Measurements from ENCODE around the gene MTF2. TPM values are rescaled to one million over a fixed set of nuclear protein-coding genes. Genes with fewer than 3 reads are reported as not detected.

Gene MTF2
- total and polyA plus RNA-seq, 9 of the 15 experiments (the other 6 are each of a cell fraction or from before 2014, with no cell fraction given): 29.3 to 124 (median 57.7) TPM

DNA sequence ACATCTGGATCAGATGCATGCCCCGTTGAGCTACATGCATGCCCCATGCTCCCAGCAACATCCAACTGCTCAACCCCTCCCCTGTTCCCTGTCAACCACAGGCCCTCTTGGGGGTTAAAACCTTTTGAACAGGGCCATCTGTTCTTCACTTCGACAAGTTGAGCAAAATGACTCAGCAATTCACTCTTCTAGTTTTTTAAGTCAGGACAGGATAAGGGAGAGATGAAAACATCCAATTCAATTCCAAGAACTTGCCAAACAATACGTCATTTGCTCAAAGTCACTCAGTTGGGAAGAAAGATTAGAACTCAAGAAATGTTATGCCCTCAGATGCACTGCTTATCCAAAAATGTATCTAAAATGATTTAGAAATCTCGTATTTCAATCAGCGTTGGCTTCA is 46.1 kb upstream of the MTF2 start (continued):
- no peak for TF ChIP-seq MYC (IDR thresholded peaks at IDR 0.05; ENCODE audit: low read depth, low read length)
- TF ChIP-seq MYC (CRISPR knock-in tag; IDR thresholded peaks at IDR 0.05; ENCODE audit: borderline replicate concordance, low read depth): no peak
- TF ChIP-seq ZNF639 (CRISPR knock-in tag; conservative IDR thresholded peaks at IDR 0.05 in 1 of 2, IDR thresholded peaks at IDR 0.05 in 1 of 2): no peak
- no peak for TF ChIP-seq RREB1 (CRISPR knock-in tag; IDR thresholded peaks at IDR 0.05)
- TF ChIP-seq ZNF174 (CRISPR knock-in tag; IDR thresholded peaks at IDR 0.05): no peak
- no peak for TF ChIP-seq SRSF1 (IDR thresholded peaks at IDR 0.05; ENCODE audit: low read depth, low read length)
- TF ChIP-seq ZNF23 (CRISPR knock-in tag; IDR thresholded peaks at IDR 0.05): no peak
- TF ChIP-seq, protein P1, sequence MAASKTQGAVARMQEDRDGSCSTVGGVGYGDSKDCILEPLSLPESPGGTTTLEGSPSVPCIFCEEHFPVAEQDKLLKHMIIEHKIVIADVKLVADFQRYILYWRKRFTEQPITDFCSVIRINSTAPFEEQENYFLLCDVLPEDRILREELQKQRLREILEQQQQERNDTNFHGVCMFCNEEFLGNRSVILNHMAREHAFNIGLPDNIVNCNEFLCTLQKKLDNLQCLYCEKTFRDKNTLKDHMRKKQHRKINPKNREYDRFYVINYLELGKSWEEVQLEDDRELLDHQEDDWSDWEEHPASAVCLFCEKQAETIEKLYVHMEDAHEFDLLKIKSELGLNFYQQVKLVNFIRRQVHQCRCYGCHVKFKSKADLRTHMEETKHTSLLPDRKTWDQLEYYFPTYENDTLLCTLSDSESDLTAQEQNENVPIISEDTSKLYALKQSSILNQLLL (CRISPR knock-in tag; IDR thresholded peaks at IDR 0.05; ENCODE audit: borderline replicate concordance): no peak
- TF ChIP-seq, protein P2, sequence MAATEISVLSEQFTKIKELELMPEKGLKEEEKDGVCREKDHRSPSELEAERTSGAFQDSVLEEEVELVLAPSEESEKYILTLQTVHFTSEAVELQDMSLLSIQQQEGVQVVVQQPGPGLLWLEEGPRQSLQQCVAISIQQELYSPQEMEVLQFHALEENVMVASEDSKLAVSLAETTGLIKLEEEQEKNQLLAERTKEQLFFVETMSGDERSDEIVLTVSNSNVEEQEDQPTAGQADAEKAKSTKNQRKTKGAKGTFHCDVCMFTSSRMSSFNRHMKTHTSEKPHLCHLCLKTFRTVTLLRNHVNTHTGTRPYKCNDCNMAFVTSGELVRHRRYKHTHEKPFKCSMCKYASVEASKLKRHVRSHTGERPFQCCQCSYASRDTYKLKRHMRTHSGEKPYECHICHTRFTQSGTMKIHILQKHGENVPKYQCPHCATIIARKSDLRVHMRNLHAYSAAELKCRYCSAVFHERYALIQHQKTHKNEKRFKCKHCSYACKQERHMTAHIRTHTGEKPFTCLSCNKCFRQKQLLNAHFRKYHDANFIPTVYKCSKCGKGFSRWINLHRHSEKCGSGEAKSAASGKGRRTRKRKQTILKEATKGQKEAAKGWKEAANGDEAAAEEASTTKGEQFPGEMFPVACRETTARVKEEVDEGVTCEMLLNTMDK (IDR thresholded peaks at IDR 0.05; ENCODE audit: borderline replicate concordance, insufficient read depth, low read depth, low read length, poor library complexity, severe bottlenecking): no peak
- no peak for TF ChIP-seq GTF2A2 (tag; IDR thresholded peaks at IDR 0.05)
- TF ChIP-seq DEAF1 (CRISPR knock-in tag; IDR thresholded peaks at IDR 0.05): no peak
- no peak for TF ChIP-seq GTF2E2 (tag; IDR thresholded peaks at IDR 0.05)
- TF ChIP-seq ATF3 (IDR thresholded peaks at IDR 0.05): peak; percentile 56; the same call in 1 of the 2 replicates
- no peak for TF ChIP-seq ATF3 (CRISPR knock-in tag; conservative IDR thresholded peaks at IDR 0.05)

All from K562 (cell line).